ENCODE measurements around the gene PCDHGC5.
A peak's percentile ranks its signal among the peaks of the same experiment; 100 is the strongest.

Gene PCDHGC5

GRCh38 chr5:141490771-141491170, 1.9 kb downstream of the PCDHGC5 start:
- no peak for DNase-seq (ENCODE audit: low spot score)

GRCh38 chr5:141491323-141492167, 2.7 kb downstream of the PCDHGC5 start:
- no peak for DNase-seq (ENCODE audit: low spot score)

DNA sequence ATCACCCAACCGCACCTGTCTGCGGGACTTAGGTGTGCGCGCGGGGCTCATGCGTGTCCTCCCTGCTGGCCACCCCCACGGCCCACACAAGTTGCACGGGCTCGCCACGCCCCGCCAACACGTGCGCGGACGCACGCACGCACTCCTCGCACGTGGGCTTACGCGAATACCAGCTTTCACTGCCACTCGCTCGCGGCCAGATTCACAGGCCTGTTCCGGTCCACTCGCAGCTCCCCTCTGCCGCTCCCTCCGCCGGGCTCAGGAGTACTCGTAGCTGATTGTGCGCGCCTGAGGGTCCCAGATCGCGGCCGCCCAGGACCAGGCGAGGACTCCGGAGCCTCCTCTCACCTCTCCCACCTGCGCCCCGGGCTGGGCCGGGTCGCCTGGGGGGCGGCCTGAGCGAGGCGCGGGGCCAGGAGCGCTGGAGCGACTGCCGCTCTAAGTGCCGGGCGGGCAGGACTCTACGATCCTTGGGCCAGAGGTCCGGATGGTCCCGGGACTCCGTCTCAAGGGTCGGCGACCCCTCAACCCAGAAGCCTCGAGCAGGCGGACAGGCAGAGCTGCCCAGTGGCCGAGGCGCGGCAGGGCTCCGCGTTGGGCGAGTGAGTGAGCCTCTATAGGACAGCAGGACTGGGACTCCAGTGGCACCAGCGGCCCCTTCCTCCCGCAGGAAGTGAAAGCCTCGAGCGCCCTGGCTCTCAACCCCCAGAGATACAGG, 3.4 kb downstream of the PCDHGC5 start:
- no peak for DNase-seq (ENCODE audit: low spot score)

DNA sequence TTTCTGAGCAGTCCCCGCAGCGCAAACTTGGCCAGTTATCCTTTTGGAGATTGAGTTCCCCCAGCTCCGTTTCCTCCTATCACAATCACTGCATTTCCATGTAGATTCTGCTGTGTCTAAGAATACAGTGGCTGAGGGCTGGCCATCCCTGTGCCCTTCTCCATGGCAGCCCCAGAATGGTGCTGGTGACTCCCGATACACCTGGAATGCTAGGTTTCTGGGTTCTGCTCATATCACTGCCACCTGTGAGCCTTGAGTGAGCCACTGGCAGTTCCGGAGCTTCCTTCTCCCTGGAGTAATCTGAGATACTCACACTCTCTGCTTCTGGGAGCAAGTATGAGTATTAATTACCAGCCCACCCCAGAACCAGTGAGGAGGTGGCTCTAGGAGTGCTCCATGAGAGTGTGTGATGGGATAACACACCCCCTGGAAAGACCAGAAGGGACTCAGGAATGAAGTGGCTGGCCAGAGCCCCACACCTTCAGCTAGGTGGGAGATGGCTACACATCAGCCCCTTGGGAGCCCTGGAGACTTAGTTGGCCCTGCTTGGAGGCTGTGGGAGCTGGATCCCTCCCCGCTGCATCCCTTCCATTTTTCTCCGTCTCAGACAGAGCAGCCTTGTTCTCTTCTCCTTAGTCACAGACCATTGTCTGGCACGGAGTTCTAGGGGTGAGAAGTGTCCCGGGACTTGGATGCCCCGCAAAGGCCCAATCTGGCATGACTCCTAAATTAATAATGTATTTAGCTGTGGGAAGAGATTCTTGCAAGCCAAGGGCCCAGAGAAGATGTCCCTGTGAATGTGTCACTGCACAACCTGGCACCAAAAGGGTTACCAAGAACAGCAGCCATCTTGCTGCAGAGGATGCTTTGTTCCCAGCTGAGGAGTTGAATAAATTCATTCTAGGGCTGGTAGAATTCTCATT, 4.9 kb downstream of the PCDHGC5 start:
- DNase-seq (ENCODE audit: low spot score): peak; percentile 52

DNA sequence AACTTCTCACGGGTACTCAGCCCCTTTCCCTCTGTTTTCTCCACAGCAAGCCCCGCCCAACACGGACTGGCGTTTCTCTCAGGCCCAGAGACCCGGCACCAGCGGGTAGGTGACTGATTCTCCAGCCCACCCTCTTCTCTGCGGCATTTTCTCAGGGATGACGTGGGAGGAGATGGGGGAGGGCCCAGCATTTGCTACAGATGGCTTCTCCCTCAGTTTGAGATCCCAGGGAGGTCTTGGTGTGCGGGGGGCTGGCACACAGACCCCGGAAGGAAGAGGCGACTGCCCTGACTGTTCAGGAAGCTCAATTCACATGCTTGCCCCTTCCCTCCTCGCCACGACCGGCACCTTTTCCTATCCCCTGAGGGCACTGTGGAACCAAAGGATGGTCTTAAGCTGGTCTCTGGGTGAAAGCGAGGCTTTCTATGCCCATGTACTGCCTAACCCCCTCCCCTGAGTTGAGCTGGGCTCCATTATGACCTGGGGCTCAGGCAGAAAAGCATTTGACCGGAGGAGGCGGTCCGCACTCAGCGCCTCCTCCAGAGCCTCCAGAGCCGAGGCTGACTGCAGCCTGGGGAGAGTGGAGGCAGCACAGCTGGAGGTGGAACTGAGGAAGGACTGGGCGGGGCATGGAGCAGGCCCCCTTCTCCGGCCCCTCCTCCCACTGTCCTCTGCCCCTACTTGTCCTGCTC, 6.0 kb downstream of the PCDHGC5 start:
- no peak for DNase-seq (ENCODE audit: low spot score)

GRCh38 chr5:141495453-141495811, 6.6 kb downstream of the PCDHGC5 start:
- no peak for DNase-seq (ENCODE audit: low spot score)

DNA sequence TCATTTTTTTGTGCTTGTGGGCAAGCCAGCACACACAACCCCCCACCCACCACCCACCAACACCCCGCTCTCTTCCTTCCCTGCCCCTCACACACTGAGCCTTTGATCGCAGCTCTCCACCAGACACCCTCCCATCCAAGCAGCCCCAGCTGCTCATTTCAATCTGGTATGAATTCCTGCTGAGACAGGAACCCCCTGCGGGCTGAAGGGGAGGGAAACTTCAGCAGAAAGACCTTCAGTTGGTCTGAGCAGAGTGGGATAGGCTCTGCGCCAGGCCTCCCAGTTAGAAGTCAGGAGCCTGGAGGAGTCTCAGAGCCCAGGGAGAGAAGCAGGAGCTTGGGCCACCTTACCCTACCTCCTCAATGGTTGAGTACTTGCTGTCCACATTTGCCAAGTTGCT, 7.2 kb downstream of the PCDHGC5 start:
- no peak for DNase-seq (ENCODE audit: low spot score)

DNA sequence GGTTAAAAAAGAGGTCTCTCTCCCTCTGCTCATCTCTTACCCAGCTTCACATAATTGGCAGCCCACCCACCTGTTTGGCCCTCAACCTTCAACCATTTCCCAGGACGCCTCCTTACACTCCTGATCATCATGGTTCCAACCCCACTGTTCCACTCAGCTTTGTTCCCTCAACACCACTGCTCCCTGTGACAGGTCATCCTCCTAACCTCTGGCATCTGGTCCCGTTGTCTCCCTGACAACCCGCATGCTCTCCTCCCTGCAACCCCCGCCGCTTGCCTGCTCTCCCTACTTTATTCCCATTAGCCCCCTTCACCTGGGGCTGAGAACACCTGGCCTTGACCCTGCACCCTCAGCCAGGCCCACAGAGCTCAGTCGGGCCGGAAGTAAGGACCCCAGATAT, 12.9 kb downstream of the PCDHGC5 start:
- no peak for DNase-seq (ENCODE audit: low spot score)

GRCh38 chr5:141503681-141504080, 14.8 kb downstream of the PCDHGC5 start:
- DNase-seq (ENCODE audit: low spot score): no peak

DNA sequence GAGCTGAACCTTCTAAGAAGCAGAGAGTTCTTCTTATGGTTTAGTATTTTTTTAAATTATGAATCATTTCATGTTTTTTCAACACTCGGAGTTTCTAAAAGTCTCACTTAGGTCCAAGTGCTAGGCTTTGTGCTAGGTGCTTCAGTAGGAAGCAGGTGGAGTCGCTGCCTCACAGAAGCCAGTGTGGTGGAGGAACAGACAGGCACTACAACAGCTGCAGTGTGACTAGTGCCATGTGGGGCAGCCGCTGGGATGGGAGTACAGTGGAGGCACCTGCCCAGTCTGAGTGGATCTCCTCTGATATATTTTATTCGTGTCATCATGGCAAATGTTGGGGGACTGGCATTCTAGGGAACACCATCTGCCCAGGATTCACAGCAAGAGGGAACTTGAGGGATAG, 15.3 kb downstream of the PCDHGC5 start:
- DNase-seq (ENCODE audit: low spot score): no peak

- DNase-seq (ENCODE audit: low spot score): no peak
Observed at GRCh38 chr5:141506381-141507155, 17.7 kb downstream of the PCDHGC5 start.

DNA sequence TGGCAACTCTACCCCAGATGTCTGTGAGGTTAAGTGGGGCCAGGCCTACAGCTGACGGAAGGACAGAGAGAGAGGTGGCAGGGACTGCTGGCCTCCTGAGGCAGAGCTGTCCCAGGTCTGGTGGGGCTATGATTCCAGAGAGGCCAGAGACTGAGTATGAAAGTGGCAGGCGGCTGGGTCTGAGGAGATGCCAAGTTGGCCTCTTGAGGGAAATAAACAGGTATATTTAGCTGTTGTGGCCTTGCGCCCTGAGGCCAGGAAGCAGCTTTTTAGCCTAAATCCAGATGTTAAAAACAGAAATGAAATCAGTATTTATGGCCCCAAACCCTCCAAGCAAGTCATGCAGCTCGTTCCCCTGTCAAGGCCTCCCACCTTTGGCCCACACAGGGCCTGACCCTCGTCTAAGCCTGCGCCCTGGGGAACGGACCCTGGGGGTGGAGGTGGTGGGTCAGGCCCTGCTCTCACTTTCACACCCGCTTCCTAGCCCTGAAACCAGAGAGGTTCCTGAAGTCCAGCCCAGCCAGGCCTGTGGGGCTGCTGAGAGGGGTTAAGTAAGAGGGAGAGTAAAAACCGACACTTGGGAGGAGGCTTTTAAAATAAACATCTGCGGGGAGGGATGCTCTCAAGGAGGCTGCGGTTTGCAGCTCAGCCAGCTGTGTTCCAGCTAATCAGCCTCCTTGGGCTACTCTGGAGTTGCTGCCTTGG, 18.7 kb downstream of the PCDHGC5 start:
- DNase-seq (ENCODE audit: low spot score): no peak

DNA sequence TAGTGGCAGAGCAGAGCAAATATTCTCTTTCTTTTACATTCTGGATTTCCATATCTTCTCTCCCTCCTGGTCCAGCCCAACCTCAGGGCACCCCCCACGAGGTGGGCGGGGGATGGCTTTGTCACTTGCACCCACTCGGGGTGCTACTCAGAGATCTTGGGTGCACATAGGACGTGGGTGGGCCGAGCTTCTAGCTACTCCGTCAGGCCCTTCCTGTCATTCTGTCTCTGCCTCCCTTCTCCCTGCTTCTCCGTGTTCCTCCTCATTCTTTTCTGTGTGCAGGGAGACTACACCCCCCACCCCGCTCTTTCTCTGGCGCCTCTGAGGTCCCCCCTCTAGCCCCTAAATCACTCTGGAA, 19.5 kb downstream of the PCDHGC5 start:
- no peak for DNase-seq (ENCODE audit: low spot score)

- DNase-seq (ENCODE audit: low spot score): peak; percentile 52
Observed at GRCh38 chr5:141508798-141509611, 20.1 kb downstream of the PCDHGC5 start.

DNA sequence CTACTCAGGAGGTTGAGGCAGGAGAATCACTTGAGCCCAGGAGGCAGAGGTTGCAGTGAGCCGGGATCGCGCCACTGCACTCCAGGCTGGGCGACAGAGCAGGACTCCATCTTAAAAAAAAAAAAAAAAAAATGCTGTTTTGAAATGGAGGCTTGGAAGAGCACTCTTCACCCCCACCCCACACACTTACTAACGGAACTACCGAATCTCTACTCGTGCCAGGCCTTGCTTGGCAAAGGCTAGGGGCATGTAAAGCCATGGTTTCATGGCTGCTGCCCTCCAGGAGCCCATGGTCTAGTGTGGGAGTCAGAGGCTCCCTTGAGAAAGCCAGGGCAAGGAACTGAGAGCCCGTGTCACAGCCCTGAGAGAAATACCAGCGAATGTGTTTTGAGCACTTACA, 21.3 kb downstream of the PCDHGC5 start:
- DNase-seq (ENCODE audit: low spot score): no peak

- DNase-seq (ENCODE audit: low spot score): no peak
Observed at GRCh38 chr5:141510850-141511601, 22.1 kb downstream of the PCDHGC5 start.

DNA sequence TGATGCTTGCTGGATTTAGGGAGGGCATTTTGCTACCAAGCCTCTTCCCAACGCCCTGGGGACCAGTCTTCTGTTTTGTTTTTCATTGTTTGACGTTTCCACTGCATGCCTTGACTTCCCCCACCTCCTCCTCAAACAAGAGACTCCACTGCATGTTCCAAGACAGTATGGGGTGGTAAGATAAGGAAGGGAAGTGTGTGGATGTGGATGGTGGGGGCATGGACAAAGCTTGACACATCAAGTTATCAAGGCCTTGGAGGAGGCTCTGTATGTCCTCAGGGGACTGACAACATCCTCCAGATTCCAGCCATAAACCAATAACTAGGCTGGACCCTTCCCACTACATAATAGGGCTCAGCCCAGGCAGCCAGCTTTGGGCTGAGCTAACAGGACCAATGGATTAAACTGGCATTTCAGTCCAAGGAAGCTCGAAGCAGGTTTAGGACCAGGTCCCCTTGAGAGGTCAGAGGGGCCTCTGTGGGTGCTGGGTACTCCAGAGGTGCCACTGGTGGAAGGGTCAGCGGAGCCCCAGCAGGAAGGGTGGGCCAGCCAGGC, 23.0 kb downstream of the PCDHGC5 start:
- DNase-seq (ENCODE audit: low spot score): no peak

DNA sequence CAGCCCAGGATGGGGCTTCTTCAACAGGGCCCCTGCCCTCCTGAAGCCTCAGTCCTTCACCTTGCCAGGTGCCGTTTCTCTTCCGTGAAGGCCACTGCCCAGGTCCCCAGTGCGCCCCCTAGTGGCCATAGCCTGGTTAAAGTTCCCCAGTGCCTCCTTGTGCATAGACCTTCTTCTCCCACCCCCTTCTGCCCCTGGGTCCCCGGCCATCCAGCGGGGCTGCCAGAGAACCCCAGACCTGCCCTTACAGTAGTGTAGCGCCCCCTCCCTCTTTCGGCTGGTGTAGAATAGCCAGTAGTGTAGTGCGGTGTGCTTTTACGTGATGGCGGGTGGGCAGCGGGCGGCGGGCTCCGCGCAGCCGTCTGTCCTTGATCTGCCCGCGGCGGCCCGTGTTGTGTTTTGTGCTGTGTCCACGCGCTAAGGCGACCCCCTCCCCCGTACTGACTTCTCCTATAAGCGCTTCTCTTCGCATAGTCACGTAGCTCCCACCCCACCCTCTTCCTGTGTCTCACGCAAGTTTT, 23.6 kb downstream of the PCDHGC5 start:
- DNase-seq (ENCODE audit: low spot score): peak; percentile 82
